ENCODE data around the gene SUPT20HL1. TPM values are rescaled to one million over a fixed set of nuclear protein-coding genes. Genes with fewer than 3 reads are reported as not detected.

The SUPT20HL1 gene
- total RNA-seq, 1 experiment from 2014 or later: not detected

GRCh38 chrX:24395775-24396174, 35.3 kb downstream of the SUPT20HL1 start:
- DNase-seq (ENCODE audit: extremely low read depth, low read depth): peak; percentile 76

- no peak for DNase-seq (ENCODE audit: extremely low read depth, low read depth)
Measured at GRCh38 chrX:24396236-24396930, 35.9 kb downstream of the SUPT20HL1 start.

GRCh38 chrX:24396931-24397279, 36.5 kb downstream of the SUPT20HL1 start:
- no peak for DNase-seq (ENCODE audit: extremely low read depth, low read depth)

- DNase-seq (ENCODE audit: extremely low read depth, low read depth): no peak
Measured at GRCh38 chrX:24398766-24399165, 38.3 kb downstream of the SUPT20HL1 start.

DNA sequence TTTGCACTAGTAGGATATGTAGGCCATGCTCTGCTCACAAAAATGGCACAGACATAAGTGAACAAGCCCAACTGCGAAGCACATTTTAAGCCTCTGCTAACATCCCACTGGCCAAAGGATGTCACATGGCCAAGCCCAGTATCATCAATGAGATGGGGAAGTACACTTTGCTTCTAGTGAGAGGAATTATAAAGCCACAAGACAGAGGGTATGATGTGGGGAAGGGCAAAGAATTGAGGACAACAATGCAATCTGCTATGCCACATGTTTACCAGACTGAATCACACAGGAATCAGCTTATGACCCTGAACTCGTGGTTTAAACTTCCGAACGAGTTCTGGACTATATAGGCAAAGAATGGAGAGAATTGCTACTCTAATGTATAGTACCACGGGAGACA, 39.1 kb downstream of the SUPT20HL1 start:
- DNase-seq (ENCODE audit: extremely low read depth, low read depth): no peak

DNA sequence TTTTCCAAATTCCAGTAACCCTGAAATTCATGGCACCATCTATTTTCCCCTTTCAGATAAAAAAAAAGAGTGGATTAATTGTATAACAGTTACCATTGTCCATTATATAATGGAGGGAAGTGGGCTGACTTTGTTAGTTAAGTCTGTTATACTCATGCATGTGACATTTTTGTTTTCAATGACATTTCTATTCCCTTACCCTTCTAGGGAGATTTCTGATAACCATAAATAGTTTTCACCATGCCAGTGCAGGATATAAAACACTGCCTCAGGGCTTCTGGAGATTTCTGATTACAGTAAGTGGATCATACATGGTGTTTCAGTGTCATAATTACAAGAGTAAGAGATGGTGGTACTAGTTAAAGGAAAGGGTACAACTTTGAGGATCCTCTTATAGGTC, 45.5 kb downstream of the SUPT20HL1 start:
- DNase-seq (ENCODE audit: extremely low read depth, low read depth): no peak

Other genes starting within 250 kb of the SUPT20HL1 start
- gene ZFX, start 210.9 kb upstream of the SUPT20HL1 start, total RNA-seq (2014; rRNA removed; shearing (Covaris generic)): 33.7 and 34.7 TPM in 2 replicates
- not detected in 2 replicates for gene SUPT20HL2, start 46.6 kb upstream of the SUPT20HL1 start, total RNA-seq (2014; rRNA removed; shearing (Covaris generic))
- gene PDK3, start 104.6 kb downstream of the SUPT20HL1 start, total RNA-seq (2014; rRNA removed; shearing (Covaris generic)): 9.5 and 10.9 TPM in 2 replicates

Measured in NCI-H460 (cell line).